IgD-negative memory B cell (primary cell): ENCODE measurements around the gene ZNF106. TPM values are rescaled to one million over a fixed set of nuclear protein-coding genes. Genes with fewer than 3 reads are reported as not detected.

Source experiments
- H3K27ac Mint-ChIP-seq, 3 donors: one replicate each; pipeline ENCODE4 v1.8.0; 2020 to 2022; ENCODE audit warnings: mild to moderate bottlenecking in 3 of 3, mixed read lengths in 3 of 3, moderate library complexity in 1 of 3
- H3K27me3 Mint-ChIP-seq: one replicate; pipeline ENCODE4 v1.8.0; 2021; ENCODE audit warnings: mixed read lengths
- H3K36me3 Mint-ChIP-seq: one replicate; pipeline ENCODE4 v1.8.0; 2020; ENCODE audit warnings: mild to moderate bottlenecking, mixed read lengths
- H3K4me1 Mint-ChIP-seq, 3 donors: one replicate each; pipeline ENCODE4 v1.8.0; 2020 to 2022; ENCODE audit warnings: mixed read lengths in 3 of 3, mild to moderate bottlenecking in 1 of 3
- H3K4me3 Mint-ChIP-seq, 4 donors: one replicate each; pipeline ENCODE4 v1.8.0; 2020 to 2022; ENCODE audit warnings: mild to moderate bottlenecking in 4 of 4, mixed read lengths in 4 of 4, moderate library complexity in 3 of 4
- H3K9me3 Mint-ChIP-seq, 3 donors: one replicate each; pipeline ENCODE4 v1.8.0; 2020 to 2021; ENCODE audit warnings: mixed read lengths in 3 of 3, mild to moderate bottlenecking in 1 of 3
- polyA plus RNA-seq: library from polyadenylated mRNA; unstranded; fragments of 300-500 nt; fragmentation: Illumina TruSeq; gene quantifications from one replicate; pipeline ENCODE4 v1.2.3, GENCODE V29; 2021

ZNF106 gene
- polyA plus RNA-seq, 1 donor from 2014 or later = 66.5 TPM

DNA sequence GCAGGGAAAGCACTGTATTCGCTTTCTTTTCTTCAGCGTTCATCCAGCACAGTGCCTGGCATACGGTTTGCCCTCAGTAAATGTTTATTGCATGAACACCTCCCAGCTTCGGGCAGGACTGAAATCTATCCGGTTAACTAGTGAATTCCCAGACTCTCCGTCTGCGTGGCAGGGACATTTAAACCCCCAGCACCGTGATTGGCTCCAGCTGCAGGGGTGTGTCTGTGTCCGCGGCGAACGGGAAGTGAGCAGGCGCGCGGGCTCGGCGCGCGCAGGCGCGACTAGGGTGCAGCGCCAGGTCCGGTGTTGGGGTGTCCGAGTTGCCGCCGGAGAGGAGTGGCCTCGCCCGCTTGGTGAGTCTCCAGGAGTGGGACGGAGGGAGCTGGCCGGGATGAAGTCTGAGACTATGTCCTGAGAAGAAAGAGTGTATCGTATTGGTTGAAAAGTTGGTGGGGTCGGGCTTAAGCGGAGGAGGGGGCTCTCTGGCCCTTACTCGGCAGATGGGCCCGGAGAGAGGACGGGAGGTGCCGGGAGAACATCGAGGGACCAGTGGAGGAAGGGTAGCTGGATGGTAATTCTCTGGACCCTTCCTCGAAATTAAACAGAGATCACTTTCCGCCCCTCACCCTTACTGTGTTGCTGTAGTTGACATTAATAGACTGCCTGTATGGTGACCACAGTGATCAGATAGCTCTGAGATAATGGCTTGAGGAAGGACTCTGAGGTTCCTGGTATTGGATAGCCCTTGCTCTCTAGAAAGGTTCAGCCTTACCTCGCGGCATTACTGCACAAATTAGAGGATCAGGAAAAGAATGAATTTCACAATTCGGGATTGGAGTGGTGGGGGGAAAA is 4.6 kb upstream of the ZNF106 start, which contains the start of gene SNAP23:
SNAP23 (plus strand) TSS at position 274 of the 852 bp plus-strand sequence. CDS start 16,213 bp downstream, outside the sequence.
- no peaks in the 10 kb centered on the region for H3K36me3 Mint-ChIP-seq

GRCh38 chr15:42494998-42495360 is 4.0 kb upstream of the ZNF106 start:
- Mint-ChIP-seq H3K4me1 (peaks cover 48 to 68% (median 59%) of the 10 kb centered on the region in 3 donors), H3K9me3 (no peaks in the 10 kb centered on the region), H3K36me3 (no peaks in the 10 kb centered on the region), H3K27ac (peak overlapping the region; percentile 82 to 94 (median 93)), H3K27me3 (peaks cover 2% of the 10 kb centered on the region), H3K4me3 (peak overlapping the region; percentile 95 to 98 (median 98))

More for the DNA sequence above, 4.6 kb upstream of the ZNF106 start, which contains the start of gene SNAP23:
- H3K27ac Mint-ChIP-seq = peak within 1 kb of the TSS; percentile 82 to 94 (median 93)
- H3K4me1 Mint-ChIP-seq = peaks cover 54 to 67% (median 64%) of the 10 kb centered on the region in 3 donors
- no peaks in the 10 kb centered on the region for H3K9me3 Mint-ChIP-seq
- peak within 1 kb of the TSS; percentile 95 to 98 (median 98) for H3K4me3 Mint-ChIP-seq
- peaks cover 2% of the 10 kb centered on the region for H3K27me3 Mint-ChIP-seq

- Mint-ChIP-seq H3K4me3 (peak overlapping the region; percentile 72 to 97 (median 93)), H3K4me1 (peaks cover 43 to 60% (median 54%) of the 10 kb centered on the region in 3 donors), H3K9me3 (no peaks in the 10 kb centered on the region), H3K36me3 (no peaks in the 10 kb centered on the region), H3K27ac (peak overlapping the region; percentile 84 to 94 (median 86)), H3K27me3 (peaks cover 2% of the 10 kb centered on the region)
Observed at GRCh38 chr15:42493679-42494078, 2.7 kb upstream of the ZNF106 start.

DNA sequence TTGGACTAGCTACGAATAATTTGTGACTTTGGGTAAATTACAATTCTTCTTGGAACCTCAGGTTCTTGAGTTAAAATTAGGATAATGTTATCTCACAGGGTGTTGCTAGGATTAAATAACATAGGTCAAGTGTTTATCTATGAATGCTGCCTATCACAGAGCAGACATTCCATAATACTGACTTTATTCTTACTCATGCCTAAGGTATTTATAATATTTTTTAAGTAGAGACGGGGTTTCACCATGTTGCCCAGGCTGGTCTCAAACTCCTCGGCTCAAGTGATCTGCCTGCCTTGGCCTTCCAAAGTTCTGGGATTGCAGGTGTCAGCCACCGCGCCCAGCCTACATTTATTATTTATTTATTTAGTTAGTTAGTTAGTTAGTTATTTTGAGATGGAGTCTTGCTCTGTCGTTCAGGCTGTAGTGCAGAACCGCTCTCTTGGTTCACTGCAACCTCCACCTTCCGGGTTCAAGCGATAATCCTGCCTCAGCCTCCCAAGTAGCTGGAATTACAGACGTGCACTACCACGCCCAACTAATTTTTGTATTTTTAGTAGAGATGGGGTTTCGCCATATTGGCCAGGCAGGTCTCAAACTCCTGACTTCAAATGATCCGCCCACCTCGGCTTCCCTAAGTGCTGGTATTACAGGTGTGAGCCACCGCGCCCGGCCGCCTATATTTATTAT is 741 bp upstream of the ZNF106 start:
- H3K4me1 Mint-ChIP-seq = peaks cover 42 to 61% (median 54%) of the 10 kb centered on the region in 3 donors
- peak overlapping the region; percentile 98 to 99 (median 99) for H3K27ac Mint-ChIP-seq
- peak overlapping the region; percentile 98 to 99 (median 99) for H3K4me3 Mint-ChIP-seq
- H3K9me3 Mint-ChIP-seq = no peaks in the 10 kb centered on the region
- H3K36me3 Mint-ChIP-seq = peaks cover 4% of the 10 kb centered on the region
- peaks cover 2% of the 10 kb centered on the region for H3K27me3 Mint-ChIP-seq

DNA sequence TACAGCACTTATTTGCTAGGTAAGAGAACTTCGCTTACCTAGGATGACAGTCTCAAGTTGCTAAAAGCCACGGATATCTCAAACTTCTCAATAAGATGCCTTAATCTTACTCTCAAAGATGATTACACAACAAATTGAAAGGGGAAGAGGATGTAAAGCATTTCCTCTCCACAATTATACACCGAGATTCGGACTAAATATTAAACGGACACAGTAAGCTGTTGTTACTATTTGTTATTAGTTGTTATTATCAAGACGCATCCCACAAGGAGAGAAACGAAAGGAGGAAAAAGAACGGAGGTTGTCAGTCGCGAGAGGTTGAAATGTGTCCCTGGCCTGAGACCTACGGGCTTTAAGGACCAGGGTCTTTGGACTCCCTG is 660 bp downstream of the ZNF106 start:
- peaks cover 2% of the 10 kb centered on the region for H3K27me3 Mint-ChIP-seq
- H3K4me3 Mint-ChIP-seq = peak overlapping the region; percentile 98 to 99 (median 99)
- H3K36me3 Mint-ChIP-seq = peaks cover 4% of the 10 kb centered on the region
- peaks cover 32 to 47% (median 46%) of the 10 kb centered on the region in 3 donors for H3K4me1 Mint-ChIP-seq
- no peaks in the 10 kb centered on the region for H3K9me3 Mint-ChIP-seq
- peak overlapping the region; percentile 98 to 99 (median 99) for H3K27ac Mint-ChIP-seq

GRCh38 chr15:42483677-42484076 is 7.3 kb downstream of the ZNF106 start:
- H3K27ac Mint-ChIP-seq = no peak overlapping the region
- H3K9me3 Mint-ChIP-seq = no peaks in the 10 kb centered on the region
- H3K27me3 Mint-ChIP-seq = no peaks in the 10 kb centered on the region
- H3K36me3 Mint-ChIP-seq = peaks cover 4% of the 10 kb centered on the region
- H3K4me1 Mint-ChIP-seq = peaks cover 13 to 22% (median 20%) of the 10 kb centered on the region in 3 donors
- no peak overlapping the region for H3K4me3 Mint-ChIP-seq

DNA sequence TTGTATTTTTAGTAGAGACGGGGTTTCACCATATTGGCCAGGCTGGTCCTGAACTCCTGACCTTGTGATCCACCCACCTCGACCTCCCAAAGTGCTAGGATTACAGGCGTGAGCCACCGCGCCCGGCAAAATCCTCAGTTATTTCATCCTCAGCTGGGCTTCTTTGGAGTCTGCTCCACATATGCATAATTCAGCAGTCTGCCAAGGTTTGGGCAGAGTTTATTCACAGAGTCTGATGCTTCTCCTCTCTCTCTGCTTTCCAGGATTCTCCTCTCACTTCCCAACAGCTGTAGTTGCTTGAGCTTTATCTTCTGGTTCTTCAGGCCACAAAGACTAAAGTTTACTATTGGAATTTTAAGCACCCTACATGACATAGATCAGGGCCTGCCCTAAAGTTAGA is 8.2 kb downstream of the ZNF106 start:
- Mint-ChIP-seq H3K27ac (peak overlapping the region in 2 of 3 donors; percentile 10 to 34), H3K4me3 (no peak overlapping the region), H3K4me1 (peaks cover 4 to 13% (median 13%) of the 10 kb centered on the region in 3 donors), H3K9me3 (no peaks in the 10 kb centered on the region), H3K27me3 (no peaks in the 10 kb centered on the region), H3K36me3 (peaks cover 2% of the 10 kb centered on the region)

GRCh38 chr15:42474827-42475226 is 16.1 kb downstream of the ZNF106 start:
- H3K4me3 Mint-ChIP-seq = no peak overlapping the region
- H3K9me3 Mint-ChIP-seq = no peaks in the 10 kb centered on the region
- peaks cover 14 to 29% (median 28%) of the 10 kb centered on the region in 3 donors for H3K4me1 Mint-ChIP-seq
- peaks cover 3% of the 10 kb centered on the region for H3K36me3 Mint-ChIP-seq
- no peaks in the 10 kb centered on the region for H3K27me3 Mint-ChIP-seq
- peak overlapping the region in 2 of 3 donors; percentile 59 for H3K27ac Mint-ChIP-seq

DNA sequence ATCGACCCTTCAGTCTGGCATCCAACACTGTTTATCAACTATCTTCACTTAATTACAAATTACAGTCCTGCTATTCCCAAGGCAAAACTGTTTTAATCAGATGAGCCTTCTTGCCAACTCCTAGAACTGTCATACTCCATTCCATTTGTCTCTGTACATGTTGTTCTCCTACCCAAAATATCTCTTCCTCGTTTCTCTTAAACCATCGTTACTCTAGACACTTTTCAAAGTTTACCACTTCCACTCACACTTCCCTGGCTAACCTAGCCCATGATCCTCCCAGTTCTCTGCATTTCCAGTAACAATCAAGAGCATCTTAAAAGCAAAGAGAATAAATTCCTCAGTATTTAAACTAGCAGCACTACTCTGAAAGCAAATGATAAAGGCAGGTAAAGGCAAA is 19.9 kb downstream of the ZNF106 start:
- Mint-ChIP-seq H3K27ac (peak overlapping the region in 2 of 3 donors; percentile 47 to 71), H3K4me1 (peaks cover 14 to 29% (median 26%) of the 10 kb centered on the region in 3 donors), H3K4me3 (no peak overlapping the region), H3K9me3 (no peaks in the 10 kb centered on the region), H3K36me3 (peaks cover 6% of the 10 kb centered on the region), H3K27me3 (no peaks in the 10 kb centered on the region)

DNA sequence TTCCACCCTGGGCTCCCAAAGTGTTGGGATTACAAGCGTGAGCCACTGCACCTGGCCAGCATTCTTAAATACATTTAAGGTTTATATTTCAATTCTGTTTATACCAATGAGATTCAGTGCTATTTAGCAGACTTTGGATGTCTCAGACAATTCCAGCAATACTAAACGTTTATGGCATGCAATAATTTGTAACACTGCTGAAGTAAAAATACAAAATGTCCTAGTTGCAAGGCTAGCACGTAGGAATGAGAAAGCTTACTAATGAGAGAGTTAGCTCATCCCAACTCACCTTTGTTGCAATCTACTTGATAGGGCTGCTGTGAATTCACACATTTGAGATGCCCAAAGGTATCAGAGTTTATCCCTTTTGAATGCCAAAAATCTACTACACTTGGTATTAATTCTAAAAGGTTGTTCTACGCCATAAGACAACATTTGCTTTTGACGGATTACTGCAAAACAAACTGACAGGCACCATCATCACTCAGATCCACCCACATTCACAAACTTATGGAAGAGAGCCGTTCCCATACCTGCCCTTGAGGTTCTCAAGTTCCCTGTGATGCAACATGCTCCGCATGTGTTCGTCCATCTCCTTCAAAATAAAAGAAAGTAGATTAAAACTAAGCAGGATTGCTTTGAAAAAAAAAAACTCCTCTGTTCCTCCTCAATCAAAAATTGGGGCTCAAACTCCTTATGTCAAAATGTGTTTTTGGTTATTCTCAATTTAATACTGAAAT is 25.3 kb downstream of the ZNF106 start:
- no peaks in the 10 kb centered on the region for H3K9me3 Mint-ChIP-seq
- peaks cover 3 to 9% (median 9%) of the 10 kb centered on the region in 3 donors for H3K4me1 Mint-ChIP-seq
- H3K27ac Mint-ChIP-seq = no peak overlapping the region
- no peaks in the 10 kb centered on the region for H3K27me3 Mint-ChIP-seq
- H3K4me3 Mint-ChIP-seq = peak overlapping the region in 1 of 4 donors; percentile 33
- H3K36me3 Mint-ChIP-seq = peaks cover 2% of the 10 kb centered on the region

DNA sequence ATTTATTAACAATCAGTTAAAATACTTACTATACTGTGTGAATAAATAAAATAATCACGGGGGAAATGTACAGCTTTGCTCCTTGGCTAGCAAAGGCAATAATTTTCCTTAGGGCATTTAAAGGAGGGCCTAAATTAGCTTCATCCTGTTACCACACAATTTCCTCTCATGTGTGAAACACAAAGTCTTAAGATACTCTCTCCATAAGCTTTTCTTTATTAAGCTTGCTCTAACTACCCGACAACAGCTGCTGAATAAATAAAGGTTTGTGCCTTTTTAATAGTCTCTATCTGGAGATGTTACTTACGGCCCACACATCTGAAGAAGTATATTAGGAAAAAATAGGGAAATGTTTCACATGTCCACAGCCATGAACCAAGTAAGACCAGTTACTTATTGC is 29.7 kb downstream of the ZNF106 start:
- Mint-ChIP-seq H3K4me3 (no peak overlapping the region), H3K27ac (no peak overlapping the region), H3K4me1 (peaks cover 21 to 30% (median 27%) of the 10 kb centered on the region in 3 donors), H3K9me3 (no peaks in the 10 kb centered on the region), H3K27me3 (no peaks in the 10 kb centered on the region), H3K36me3 (peaks cover 2% of the 10 kb centered on the region)

DNA sequence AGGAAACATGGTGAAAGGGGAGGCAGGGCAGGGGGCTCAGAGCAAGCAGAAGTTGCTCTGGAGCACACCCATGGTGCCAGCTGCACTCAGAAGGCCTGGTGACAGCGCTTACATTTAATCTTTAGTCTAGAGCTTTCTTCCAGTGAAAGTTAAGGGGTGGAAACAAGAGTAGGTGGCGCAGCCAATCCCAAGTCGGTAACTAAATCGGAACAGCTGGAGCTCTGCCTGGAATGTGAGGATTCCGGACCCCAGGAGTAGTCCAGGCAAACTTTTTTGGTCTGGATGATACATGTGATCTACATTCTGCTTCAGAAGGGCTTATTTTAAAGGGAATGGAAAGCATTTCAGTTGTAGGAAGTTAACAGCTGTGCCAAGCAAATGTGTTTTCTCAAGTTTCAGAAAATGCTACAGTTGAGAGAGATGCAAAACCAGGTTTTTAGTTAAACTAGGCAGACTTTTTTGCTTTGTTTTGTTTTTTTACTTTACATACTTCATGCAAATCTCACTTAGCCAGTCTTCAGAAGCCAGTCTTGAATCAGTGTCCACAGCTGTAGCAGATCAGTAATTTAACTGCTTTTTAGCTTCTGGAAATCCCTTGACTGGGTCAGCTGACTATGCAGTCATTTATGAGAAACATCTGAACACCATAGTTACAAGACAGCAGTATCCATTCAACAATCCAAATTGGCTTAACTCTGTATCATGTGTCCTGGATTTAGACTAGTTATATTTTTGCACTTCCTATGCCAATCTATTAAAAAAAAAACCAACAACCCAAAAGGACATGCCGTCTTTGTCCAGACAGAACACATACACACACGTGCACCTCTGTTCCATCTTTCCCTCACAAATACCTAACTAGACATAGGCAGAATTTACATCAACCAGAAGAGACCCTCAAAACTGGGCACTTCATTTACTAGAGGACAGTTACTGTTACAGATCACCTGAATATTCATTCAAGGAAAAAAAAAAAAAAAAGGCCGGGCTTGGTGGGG is 33.2 kb downstream of the ZNF106 start:
- Mint-ChIP-seq H3K9me3 (no peaks in the 10 kb centered on the region), H3K4me3 (peak overlapping the region; percentile 23 to 94 (median 68)), H3K27me3 (no peaks in the 10 kb centered on the region), H3K27ac (peak overlapping the region; percentile 90 to 99 (median 97)), H3K4me1 (peaks cover 18 to 26% (median 24%) of the 10 kb centered on the region in 3 donors), H3K36me3 (peaks cover 4% of the 10 kb centered on the region)

- Mint-ChIP-seq H3K4me1 (peaks cover 18 to 26% (median 24%) of the 10 kb centered on the region in 3 donors), H3K9me3 (no peaks in the 10 kb centered on the region), H3K4me3 (peak overlapping the region in 3 of 4 donors; percentile 61 to 94 (median 82)), H3K27me3 (no peaks in the 10 kb centered on the region), H3K27ac (peak overlapping the region; percentile 90 to 99 (median 97)), H3K36me3 (peaks cover 4% of the 10 kb centered on the region)
Observed at GRCh38 chr15:42456971-42457370, 34.0 kb downstream of the ZNF106 start.
